ENCODE measurements around the gene PCBP3. TPM values are rescaled to one million over a fixed set of nuclear protein-coding genes. Genes with fewer than 3 reads are reported as not detected.

The PCBP3 gene
- total RNA-seq, 1 experiment from 2014 or later, result 10.9 TPM

DNA sequence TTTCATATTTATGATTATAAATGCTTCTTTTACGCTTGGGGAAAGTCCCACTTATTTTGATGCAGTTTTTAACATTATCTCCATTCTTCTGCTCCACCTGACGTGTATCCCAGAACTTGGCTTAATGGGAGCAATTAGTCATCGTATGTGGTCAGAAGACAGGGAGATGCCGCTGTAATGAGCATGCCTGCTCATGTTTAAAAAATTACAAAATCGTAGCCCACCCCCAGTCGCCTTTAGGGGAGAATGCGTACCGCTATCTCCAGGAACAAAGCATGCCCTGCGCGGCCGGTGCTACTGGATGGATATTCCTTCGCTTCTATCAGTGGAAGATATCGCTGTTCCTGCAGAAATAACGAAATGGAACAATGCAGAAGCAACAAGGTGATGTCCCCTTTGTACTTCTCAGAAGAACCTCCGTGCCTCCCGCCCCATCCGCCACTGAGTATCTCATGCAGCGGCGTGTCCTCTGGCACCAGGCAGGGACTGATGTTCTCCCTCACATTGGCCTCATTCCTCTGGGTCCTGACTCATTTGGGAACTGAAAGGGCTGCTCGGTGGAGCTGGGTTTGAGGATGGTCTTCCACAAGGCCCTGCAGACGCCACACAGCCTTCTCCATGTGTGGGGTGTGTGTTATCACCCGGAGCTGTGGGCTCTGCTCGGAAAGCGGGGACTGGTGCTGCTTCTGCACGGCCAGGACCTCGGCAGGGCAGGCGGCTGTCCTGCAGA is 221.7 kb downstream of the PCBP3 start:
- no peak overlapping the region for H3K14ac ChIP-seq (ENCODE audit: insufficient read depth, low read length)
- no peak overlapping the region for H4K91ac ChIP-seq (ENCODE audit: insufficient read length, low read depth, low read length)
- H3K4me1 ChIP-seq (ENCODE audit: insufficient read depth, low read length), result no peaks in the 10 kb centered on the region
- TF ChIP-seq, protein P1, sequence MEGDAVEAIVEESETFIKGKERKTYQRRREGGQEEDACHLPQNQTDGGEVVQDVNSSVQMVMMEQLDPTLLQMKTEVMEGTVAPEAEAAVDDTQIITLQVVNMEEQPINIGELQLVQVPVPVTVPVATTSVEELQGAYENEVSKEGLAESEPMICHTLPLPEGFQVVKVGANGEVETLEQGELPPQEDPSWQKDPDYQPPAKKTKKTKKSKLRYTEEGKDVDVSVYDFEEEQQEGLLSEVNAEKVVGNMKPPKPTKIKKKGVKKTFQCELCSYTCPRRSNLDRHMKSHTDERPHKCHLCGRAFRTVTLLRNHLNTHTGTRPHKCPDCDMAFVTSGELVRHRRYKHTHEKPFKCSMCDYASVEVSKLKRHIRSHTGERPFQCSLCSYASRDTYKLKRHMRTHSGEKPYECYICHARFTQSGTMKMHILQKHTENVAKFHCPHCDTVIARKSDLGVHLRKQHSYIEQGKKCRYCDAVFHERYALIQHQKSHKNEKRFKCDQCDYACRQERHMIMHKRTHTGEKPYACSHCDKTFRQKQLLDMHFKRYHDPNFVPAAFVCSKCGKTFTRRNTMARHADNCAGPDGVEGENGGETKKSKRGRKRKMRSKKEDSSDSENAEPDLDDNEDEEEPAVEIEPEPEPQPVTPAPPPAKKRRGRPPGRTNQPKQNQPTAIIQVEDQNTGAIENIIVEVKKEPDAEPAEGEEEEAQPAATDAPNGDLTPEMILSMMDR (conservative IDR thresholded peaks at IDR 0.05), result no peak
- Mint-ChIP-seq H3K27me3 (ENCODE audit: low read depth) (no peaks in the 10 kb centered on the region; the same call in none of the 2 replicates), H3K4me3 (no peak overlapping the region), H3K27ac (0 out of 7 replicates have a peak overlapping the region, but pooled peaks of 1 of the 3 experiments have one; percentile 14), H3K9me3 (no peaks in the 10 kb centered on the region), H3K36me3 (ENCODE audit: insufficient read depth in 1 of 3, low read depth in 3 of 3) (no peaks in the 10 kb centered on the region), H3K4me1 (no peaks in the 10 kb centered on the region)
- H3K56ac ChIP-seq (ENCODE audit: insufficient read length, low read depth, low read length), result no peak overlapping the region
- H3K27me3 ChIP-seq (ENCODE audit: insufficient read depth, low read length), result no peaks in the 10 kb centered on the region
- no peak overlapping the region for H3K9ac ChIP-seq (ENCODE audit: extremely low read depth, insufficient read length, low read length)
- no peak overlapping the region for H2BK5ac ChIP-seq (ENCODE audit: insufficient read length, low read length)
- no peak overlapping the region for H4K5ac ChIP-seq (ENCODE audit: insufficient read length, low read depth, low read length)
- H3K4me2 ChIP-seq (ENCODE audit: insufficient read depth, insufficient read length, low read length), result no peak overlapping the region
- no peak overlapping the region for H2BK15ac ChIP-seq (ENCODE audit: low read depth, low read length)
- H3K9me3 ChIP-seq (ENCODE audit: control insufficient read depth, low read depth, low read length), result no peaks in the 10 kb centered on the region
- no peak overlapping the region for H2AFZ ChIP-seq (ENCODE audit: low read length)
- no peak overlapping the region for H3T11ph ChIP-seq (ENCODE audit: low read length)
- DNase-seq, result peak; percentile 14
- no peak overlapping the region for H3K4ac ChIP-seq (ENCODE audit: low read depth, low read length)
- no CpG with 5 or more reads among the region's 27 CpGs for WGBS (ENCODE audit: extremely low coverage, insufficient read length, low lambda C conversion rate)
- no peak overlapping the region for H2BK20ac ChIP-seq (ENCODE audit: low read depth, low read length, poor library complexity, severe bottlenecking)
- H3K79me2 ChIP-seq (ENCODE audit: insufficient read depth, low read length), result no peaks in the 10 kb centered on the region
- H3K79me1 ChIP-seq (ENCODE audit: insufficient read depth, low read depth, low read length, poor library complexity, severe bottlenecking), result no peaks in the 10 kb centered on the region
- H2BK12ac ChIP-seq (ENCODE audit: insufficient read length, low read depth, low read length), result no peak overlapping the region
- H3K18ac ChIP-seq (ENCODE audit: insufficient read length, low read depth, low read length), result no peak overlapping the region
- H4K20me1 ChIP-seq (ENCODE audit: control insufficient read depth, insufficient read depth, insufficient read length), result no peaks in the 10 kb centered on the region
- H4K8ac ChIP-seq (replicated peaks; ENCODE audit: insufficient read length, low read depth, low read length), result no peak overlapping the region
- no peak overlapping the region for H2BK120ac ChIP-seq (ENCODE audit: low read depth, low read length, poor library complexity, severe bottlenecking)
- H2AK5ac ChIP-seq (ENCODE audit: insufficient read length, low read length), result no peak overlapping the region
- H3K23ac ChIP-seq (ENCODE audit: insufficient read length, low read depth, low read length), result no peak overlapping the region
- H3K27ac ChIP-seq (ENCODE audit: insufficient read length, low read depth, low read length), result no peak overlapping the region
- no peaks in the 10 kb centered on the region for H3K23me2 ChIP-seq (ENCODE audit: insufficient read length, low read depth, low read length, poor library complexity, severe bottlenecking)
